Epithelial cell of esophagus (primary cell): ENCODE data around the gene GTF3C4.

Experiments used
- DNase-seq: peaks from one replicate; pipeline ENCODE4 v3.0.0; 2010; ENCODE audit warnings: low read depth
- H3K4me3 ChIP-seq: 2 replicates; pipeline ENCODE4 v1.5.1; 2011; ENCODE audit warnings: mild to moderate bottlenecking, low read length, control low read depth
- CTCF ChIP-seq: IDR thresholded peaks from 2 replicates; pipeline ENCODE4 v1.5.1; 2011; ENCODE audit warnings: low read depth, mild to moderate bottlenecking, low read length, control low read depth, inconsistent platforms; ENCODE audit not compliant: insufficient read depth; ENCODE audit errors: missing control alignments

GTF3C4 gene

GRCh38 chr9:132637801-132638200 is 32.5 kb upstream of the GTF3C4 start:
- TF ChIP-seq CTCF = no peak
- no peak overlapping the region for H3K4me3 ChIP-seq
- DNase-seq = no peak

GRCh38 chr9:132638240-132638639 is 32.0 kb upstream of the GTF3C4 start:
- no peak overlapping the region for H3K4me3 ChIP-seq
- TF ChIP-seq CTCF = no peak
- DNase-seq = peak; percentile 60

GRCh38 chr9:132639322-132639721 is 30.9 kb upstream of the GTF3C4 start:
- H3K4me3 ChIP-seq = no peak overlapping the region
- no peak for TF ChIP-seq CTCF
- no peak for DNase-seq

- DNase-seq = no peak
- no peak for TF ChIP-seq CTCF
- H3K4me3 ChIP-seq = no peak overlapping the region
Measured at GRCh38 chr9:132641216-132641615, 29.0 kb upstream of the GTF3C4 start.

DNA sequence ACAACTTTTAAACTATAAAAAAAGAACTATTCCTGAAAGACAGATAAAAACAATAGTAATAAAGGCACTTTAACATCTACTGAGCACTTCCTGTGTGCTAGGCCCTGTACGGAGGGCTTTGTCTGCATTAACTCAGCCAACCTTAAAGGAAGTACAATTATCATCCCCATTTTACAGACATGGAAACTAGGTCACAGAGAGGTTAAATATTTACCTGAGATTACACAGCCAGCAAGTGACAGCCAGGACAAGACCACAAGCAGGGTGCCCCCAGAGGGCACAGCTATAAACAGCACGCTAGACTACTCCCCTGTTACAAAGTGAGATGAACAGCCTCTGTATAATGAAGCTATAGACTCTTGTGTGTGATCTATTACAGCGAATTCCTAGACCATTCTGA is 26.0 kb upstream of the GTF3C4 start:
- no peak for TF ChIP-seq CTCF
- no peak overlapping the region for H3K4me3 ChIP-seq
- DNase-seq = no peak

- DNase-seq = no peak
- TF ChIP-seq CTCF = no peak
- no peak overlapping the region for H3K4me3 ChIP-seq
Measured at GRCh38 chr9:132645306-132645705, 25.0 kb upstream of the GTF3C4 start.

- no peak overlapping the region for H3K4me3 ChIP-seq
- no peak for DNase-seq
- TF ChIP-seq CTCF = no peak
Measured at GRCh38 chr9:132645711-132646110, 24.6 kb upstream of the GTF3C4 start.
